Heart right ventricle (tissue), 16 donors: Measurements from ENCODE around the gene ZNF441. TPM values are rescaled to one million over a fixed set of nuclear protein-coding genes. Genes with fewer than 3 reads are reported as not detected.
A peak's percentile ranks its signal among the peaks of the same experiment; 100 is the strongest.

Experiments
- ATAC-seq, 8 donors: fragments of 200-7000 bp; cut with Tn5 transposase; one replicate each; pipeline ENCODE4 v1.9.1; 2020; ENCODE audit warnings: mild to moderate bottlenecking in 8 of 8, moderate library complexity in 8 of 8, moderate number of reproducible peaks in 1 of 8
- DNase-seq, 2 donors: peaks; one replicate each; pipeline ENCODE4 v3.0.0-alpha.2; 2020
- H3K27ac ChIP-seq, 10 donors: fragments of 200-600 bp; sonication (generic) in 2 of 10; one replicate each; pipeline versions ENCODE4 v1.5.0 to v1.8.0; 2020 to 2022; ENCODE audit warnings: mild to moderate bottlenecking in 3 of 10
- H3K27me3 ChIP-seq, 7 donors: fragments of 200-600 bp; one replicate each; pipeline ENCODE4 v1.8.0; 2021 to 2022; ENCODE audit warnings: mild to moderate bottlenecking in 2 of 7
- H3K36me3 ChIP-seq, 9 donors: fragments of 200-600 bp; sonication (generic) in 1 of 9; one replicate each; pipeline versions ENCODE4 v1.5.0 to v1.8.0; 2020 to 2022; ENCODE audit warnings: mild to moderate bottlenecking in 2 of 9
- H3K4me1 ChIP-seq, 9 donors: fragments of 200-600 bp; sonication (generic) in 1 of 9; one replicate each; pipeline versions ENCODE4 v1.5.0 to v1.8.0; 2020 to 2022; ENCODE audit warnings: mild to moderate bottlenecking in 4 of 9
- H3K4me3 ChIP-seq, 10 donors: fragments of 200-600 bp; sonication (generic) in 2 of 10; one replicate each; pipeline versions ENCODE4 v1.5.0 to v1.8.0; 2020 to 2022; ENCODE audit warnings: mild to moderate bottlenecking in 7 of 10, moderate library complexity in 2 of 10
- H3K9me3 ChIP-seq, 11 donors: fragments of 200-600 bp in 10 of 11; sonication (generic) in 2 of 11; one replicate each; pipeline versions ENCODE4 v1.5.0 to v1.8.0; 2013 to 2022; ENCODE audit warnings: mild to moderate bottlenecking in 2 of 11, control low read depth in 1 of 11, moderate library complexity in 1 of 11
- WGBS, 2 donors: extraction: QIAGEN DNeasy Blood & Tissue Kit; methylation state at CpG; one replicate each; pipeline ENCODE4 v1.1.7; 2013; ENCODE audit warnings: inconsistent platforms in 1 of 2; 5-methylcytosine and 5-hydroxymethylcytosine counted together
- intact Hi-C, 10 donors: fragments of 100-400 bp; cut with DNase I; formaldehyde crosslinking; loops; one replicate each; pipeline versions ENCODE4 v1.11.1 to v1.14.2; 2022
- polyA plus RNA-seq, 2 donors: library from polyadenylated mRNA; stranded (reverse); fragments of 200-250 nt; gene quantifications; one replicate each; pipeline ENCODE4 v1.2.3, GENCODE V29; 2013
- total RNA-seq, 10 donors: library from RNA; stranded (reverse); fragmentation: NEBNext Ultra II Directional in 3 of 10; extraction: Animal tissue kit (Norgen Biotek cat#: 25700) in 3 of 10; gene quantifications; one replicate each; pipeline versions ENCODE4 v1.2.1 to v1.2.4, GENCODE V29; 2021 to 2023
- TF ChIP-seq, protein P1 (sequence below), 9 donors: fragments of 200-600 bp; sonication (generic) in 2 of 9; IDR thresholded peaks; one replicate each; pipeline versions ENCODE4 v1.5.0 to v1.8.0; 2021 to 2022; ENCODE audit warnings: antibody characterized with exemption in 9 of 9, mild to moderate bottlenecking in 5 of 9, moderate library complexity in 1 of 9
- donor health status: Arrhythmogenic right ventricular cardiomyopathy.
- donor health status: ischemic (EF 13 %, LVEDD 7.1; RV severe dilation, severe dysfunction).
- donor health status: healthy with polysubstance abuse.
- donor health status: DM: no; HTN: yes; CAD: no.
- donor health status: DM: no; HTN: no; CAD: no.
- donor health status: ischemic (EF 25% LVEDD 6.9; RV normal size, moderate dysfunction).
- donor health status: ischemic (EF 25% LVEDD 5.7; RV mildly dilated, moderate dysfunction).
- donor health status: healthy.
- donor health status: DM: yes; HTN: yes; CAD: no.
- donor health status: Ischemic cardiomyopathy.
- donor health status: ischemic (EF 35%, LVEDD 5.7; RV mildly dilated, moderate dysfunction).
- donor health status: nonischemic (EF 11% LVEDD 7.7; RV severe dilation, severe dysfunction).
- donor health status: DM: yes; HTN: yes; CAD: no.
- donor health status: PGD.
- donor health status: ischemic (EF 29% LVEDD 5.4; RV normal size, mild dysfunction).
- donor health status: nonischemic (EF 23%, LVEDD 6.1; RV moderate dilation, normal function).

The ZNF441 gene
- total and polyA plus RNA-seq, 12 donors = 1.7 to 7.0 (median 5.2) TPM

DNA sequence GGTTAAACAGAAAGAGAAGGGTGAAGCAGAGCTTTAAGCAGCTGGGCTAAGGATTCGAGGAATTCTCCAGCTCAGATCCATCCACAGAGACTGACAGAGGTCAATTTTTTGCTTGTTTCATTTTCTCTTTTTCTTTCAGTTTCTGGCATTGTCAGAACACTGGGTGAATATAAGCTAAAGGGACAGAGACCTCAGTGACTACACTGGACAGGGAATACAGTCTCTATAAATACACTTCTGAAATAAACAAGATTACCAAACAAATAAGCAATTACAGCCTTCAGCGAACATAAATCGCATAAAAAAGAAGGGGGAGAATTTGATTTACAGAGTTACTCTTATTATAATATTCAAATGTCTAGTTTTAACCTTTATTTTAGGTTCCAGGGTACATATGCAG is 3.7 kb upstream of the ZNF441 start:
- ATAC-seq (no peak), DNase-seq (no peak)
- H3K27ac ChIP-seq = no peak overlapping the region
- H3K9me3 ChIP-seq = peaks cover 0 to 15% (median 0%) of the 10 kb centered on the region in 11 donors
- WGBS, 2 donors = 65 to 79% methylated on average over 3 of the region's 3 CpGs
- no peak overlapping the region for H3K4me3 ChIP-seq
- H3K4me1 ChIP-seq = peaks cover 3 to 12% (median 9%) of the 10 kb centered on the region in 9 donors
- intact Hi-C loops = no loop called here
- H3K36me3 ChIP-seq = no peaks in the 10 kb centered on the region
- TF ChIP-seq, protein P1, sequence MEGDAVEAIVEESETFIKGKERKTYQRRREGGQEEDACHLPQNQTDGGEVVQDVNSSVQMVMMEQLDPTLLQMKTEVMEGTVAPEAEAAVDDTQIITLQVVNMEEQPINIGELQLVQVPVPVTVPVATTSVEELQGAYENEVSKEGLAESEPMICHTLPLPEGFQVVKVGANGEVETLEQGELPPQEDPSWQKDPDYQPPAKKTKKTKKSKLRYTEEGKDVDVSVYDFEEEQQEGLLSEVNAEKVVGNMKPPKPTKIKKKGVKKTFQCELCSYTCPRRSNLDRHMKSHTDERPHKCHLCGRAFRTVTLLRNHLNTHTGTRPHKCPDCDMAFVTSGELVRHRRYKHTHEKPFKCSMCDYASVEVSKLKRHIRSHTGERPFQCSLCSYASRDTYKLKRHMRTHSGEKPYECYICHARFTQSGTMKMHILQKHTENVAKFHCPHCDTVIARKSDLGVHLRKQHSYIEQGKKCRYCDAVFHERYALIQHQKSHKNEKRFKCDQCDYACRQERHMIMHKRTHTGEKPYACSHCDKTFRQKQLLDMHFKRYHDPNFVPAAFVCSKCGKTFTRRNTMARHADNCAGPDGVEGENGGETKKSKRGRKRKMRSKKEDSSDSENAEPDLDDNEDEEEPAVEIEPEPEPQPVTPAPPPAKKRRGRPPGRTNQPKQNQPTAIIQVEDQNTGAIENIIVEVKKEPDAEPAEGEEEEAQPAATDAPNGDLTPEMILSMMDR (IDR thresholded peaks at IDR 0.05) = no peak
- H3K27me3 ChIP-seq = no peaks in the 10 kb centered on the region

DNA sequence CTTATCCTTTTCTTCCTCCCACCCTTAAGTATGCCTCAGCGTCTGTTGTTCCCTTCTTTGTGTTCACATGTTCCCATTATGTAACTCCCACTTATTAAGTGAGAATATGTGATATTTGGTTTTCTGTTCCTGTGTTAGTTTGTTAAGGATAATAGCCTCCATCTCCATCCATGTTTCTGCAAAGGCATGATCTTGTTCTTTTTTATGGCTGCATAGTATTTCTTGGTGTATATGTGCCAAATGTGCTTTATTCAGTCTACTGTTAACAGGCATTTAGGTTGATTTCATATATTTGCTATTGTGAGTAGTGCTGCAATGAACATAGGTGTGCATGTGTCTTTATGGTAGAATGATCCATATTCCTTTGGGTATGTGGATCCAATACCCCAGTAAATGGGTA is 3.2 kb upstream of the ZNF441 start:
- Histone ChIP-seq H3K4me1 (peaks cover 3 to 17% (median 14%) of the 10 kb centered on the region in 9 donors), H3K27ac (no peak overlapping the region), H3K4me3 (no peak overlapping the region), H3K36me3 (no peaks in the 10 kb centered on the region), H3K9me3 (peaks cover 0 to 12% (median 0%) of the 10 kb centered on the region in 11 donors), H3K27me3 (no peaks in the 10 kb centered on the region)
- WGBS, 2 donors = 90 to 92% methylated on average over 1 of the region's 1 CpG
- no peak for DNase-seq
- no peak for ATAC-seq
- intact Hi-C loops = no loop called here
- TF ChIP-seq, protein P1 (IDR thresholded peaks at IDR 0.05) = no peak

DNA sequence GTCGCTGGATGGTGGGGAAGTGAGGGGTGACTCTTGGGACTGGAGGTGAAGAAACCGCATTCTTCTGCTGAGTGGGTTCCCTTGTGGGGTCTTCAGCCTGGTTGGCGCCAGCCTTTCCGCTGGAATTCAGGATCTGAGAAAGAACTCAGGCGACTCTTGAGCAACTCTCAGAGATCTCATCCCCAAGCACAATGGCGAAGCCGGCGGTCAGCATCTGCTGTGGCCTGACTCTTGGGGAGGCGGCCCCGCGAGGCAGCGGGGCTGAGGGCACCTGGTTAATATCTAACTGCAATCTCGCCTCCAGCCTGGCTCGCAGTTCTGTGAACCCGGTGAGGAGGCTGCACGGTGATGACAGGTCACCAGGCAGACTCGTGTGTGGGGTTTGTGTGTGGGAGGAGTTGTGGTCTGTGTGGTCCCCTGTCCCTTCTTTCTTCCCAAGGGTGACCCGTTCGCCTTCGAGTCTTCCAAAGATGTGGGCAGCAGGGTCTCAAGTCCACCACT is 883 bp downstream of the ZNF441 start:
- intact Hi-C loops = loop anchor here in 5 of 10 donors (2.0 to 5.0 kb wide), 3 partner anchors 29 to 70 kb away; partner anchors contain the start of gene ZNF823 (in 4 of the 5)
- Histone ChIP-seq H3K36me3 (peaks cover 0 to 6% (median 0%) of the 10 kb centered on the region in 9 donors), H3K4me3 (peak overlapping the region; percentile 54 to 95 (median 84)), H3K4me1 (peaks cover 3 to 20% (median 16%) of the 10 kb centered on the region in 9 donors), H3K27ac (peak overlapping the region; percentile 82 to 97 (median 93)), H3K9me3 (peaks cover 0 to 41% (median 6%) of the 10 kb centered on the region in 11 donors), H3K27me3 (no peaks in the 10 kb centered on the region)
- ATAC-seq (peak in 6 of 8 donors; percentile 6 to 22 (median 18)), DNase-seq (peak; percentile 13 to 23)
- WGBS, 2 donors = 1% methylated on average over 20 of the region's 20 CpGs
- TF ChIP-seq, protein P1 (IDR thresholded peaks at IDR 0.05) = no peak

GRCh38 chr19:11769995-11770394 is 3.2 kb downstream of the ZNF441 start:
- peaks cover 0 to 52% (median 17%) of the 10 kb centered on the region in 11 donors for H3K9me3 ChIP-seq
- peaks cover 3 to 20% (median 16%) of the 10 kb centered on the region in 9 donors for H3K4me1 ChIP-seq

More at GRCh38 chr19:11769995-11770394, 3.2 kb downstream of the ZNF441 start:
- TF ChIP-seq, protein P1 (IDR thresholded peaks at IDR 0.05) = no peak
- DNase-seq (no peak), ATAC-seq (no peak)
- WGBS, 2 donors = 93 to 97% methylated on average over 4 of the region's 4 CpGs
- Histone ChIP-seq H3K4me3 (no peak overlapping the region), H3K36me3 (peaks cover 0 to 8% (median 0%) of the 10 kb centered on the region in 9 donors), H3K27me3 (no peaks in the 10 kb centered on the region), H3K27ac (no peak overlapping the region)
- intact Hi-C loops = loop anchor here in 2 of 10 donors (5.0 kb wide), 2 partner anchors 68 to 73 kb away; no protein-coding TSS in a partner anchor
